GM12875 (cell line): ENCODE measurements around the gene TWIST2.

Source experiments
- H3K4me3 ChIP-seq: one replicate; pipeline ENCODE4 v1.5.1; 2011; ENCODE audit warnings: low read depth, low read length, control low read depth
- CTCF ChIP-seq: IDR thresholded peaks from 2 replicates; pipeline ENCODE4 v1.5.1; 2011; ENCODE audit warnings: low read depth, mild to moderate bottlenecking, control low read depth, inconsistent platforms, low read length, moderate library complexity, borderline replicate concordance; ENCODE audit not compliant: insufficient read depth

The TWIST2 gene

DNA sequence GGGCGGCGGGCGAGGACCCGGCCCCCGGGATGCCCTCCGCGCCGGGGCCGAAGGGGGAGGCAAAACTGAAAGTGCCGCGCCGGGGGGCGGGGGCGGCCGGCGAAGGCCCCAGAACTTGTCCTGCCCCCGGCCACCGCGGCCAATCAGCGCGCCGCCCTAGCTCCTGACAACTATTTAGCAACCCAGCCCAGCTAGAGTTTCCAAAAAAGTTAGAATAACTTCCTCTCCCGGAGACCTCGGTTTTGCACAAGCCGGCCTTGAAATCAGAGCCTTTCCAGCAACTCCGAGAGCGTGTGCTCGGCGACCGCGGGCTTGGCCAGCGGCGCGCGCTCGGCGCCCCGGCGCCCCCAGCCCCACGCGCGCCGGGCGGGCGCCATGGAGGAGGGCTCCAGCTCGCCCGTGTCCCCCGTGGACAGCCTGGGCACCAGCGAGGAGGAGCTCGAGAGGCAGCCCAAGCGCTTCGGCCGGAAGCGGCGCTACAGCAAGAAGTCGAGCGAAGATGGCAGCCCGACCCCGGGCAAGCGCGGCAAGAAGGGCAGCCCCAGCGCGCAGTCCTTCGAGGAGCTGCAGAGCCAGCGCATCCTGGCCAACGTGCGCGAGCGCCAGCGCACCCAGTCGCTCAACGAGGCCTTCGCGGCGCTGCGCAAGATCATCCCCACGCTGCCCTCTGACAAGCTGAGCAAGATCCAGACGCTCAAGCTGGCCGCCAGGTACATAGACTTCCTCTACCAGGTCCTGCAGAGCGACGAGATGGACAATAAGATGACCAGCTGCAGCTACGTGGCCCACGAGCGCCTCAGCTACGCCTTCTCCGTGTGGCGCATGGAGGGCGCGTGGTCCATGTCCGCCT is at the start of gene TWIST2:
Gene TWIST2 (plus strand): TSS at position 245 of the 850 bp plus-strand sequence. CDS start 131 bp downstream, at position 376.
- TF ChIP-seq CTCF: no peak
- no peak within 1 kb of the TSS for H3K4me3 ChIP-seq

- no peak for TF ChIP-seq CTCF
- H3K4me3 ChIP-seq: no peak overlapping the region
These were observed 46.1 kb upstream of the TWIST2 start for GRCh38 chr2:238801791-238802190.

DNA sequence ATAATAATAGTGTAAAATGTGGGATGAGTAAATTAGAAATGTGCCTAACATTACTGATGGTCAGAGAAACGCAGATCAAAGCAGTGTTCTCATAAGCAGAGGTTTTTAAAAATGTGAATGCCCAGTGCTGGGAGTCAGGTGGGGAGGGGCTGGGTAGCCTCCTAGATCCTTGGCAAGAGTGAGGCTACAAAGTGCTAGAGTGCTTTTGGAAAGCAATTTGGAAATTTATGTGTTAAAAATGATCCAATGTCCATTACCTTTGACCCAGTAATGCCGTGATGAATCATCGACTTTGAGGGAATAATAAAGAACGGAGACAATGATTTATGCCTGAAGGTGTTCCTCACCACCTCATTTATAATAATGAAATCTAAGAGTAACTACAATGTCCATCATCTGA is 44.9 kb upstream of the TWIST2 start:
- H3K4me3 ChIP-seq: no peak overlapping the region
- TF ChIP-seq CTCF: no peak

DNA sequence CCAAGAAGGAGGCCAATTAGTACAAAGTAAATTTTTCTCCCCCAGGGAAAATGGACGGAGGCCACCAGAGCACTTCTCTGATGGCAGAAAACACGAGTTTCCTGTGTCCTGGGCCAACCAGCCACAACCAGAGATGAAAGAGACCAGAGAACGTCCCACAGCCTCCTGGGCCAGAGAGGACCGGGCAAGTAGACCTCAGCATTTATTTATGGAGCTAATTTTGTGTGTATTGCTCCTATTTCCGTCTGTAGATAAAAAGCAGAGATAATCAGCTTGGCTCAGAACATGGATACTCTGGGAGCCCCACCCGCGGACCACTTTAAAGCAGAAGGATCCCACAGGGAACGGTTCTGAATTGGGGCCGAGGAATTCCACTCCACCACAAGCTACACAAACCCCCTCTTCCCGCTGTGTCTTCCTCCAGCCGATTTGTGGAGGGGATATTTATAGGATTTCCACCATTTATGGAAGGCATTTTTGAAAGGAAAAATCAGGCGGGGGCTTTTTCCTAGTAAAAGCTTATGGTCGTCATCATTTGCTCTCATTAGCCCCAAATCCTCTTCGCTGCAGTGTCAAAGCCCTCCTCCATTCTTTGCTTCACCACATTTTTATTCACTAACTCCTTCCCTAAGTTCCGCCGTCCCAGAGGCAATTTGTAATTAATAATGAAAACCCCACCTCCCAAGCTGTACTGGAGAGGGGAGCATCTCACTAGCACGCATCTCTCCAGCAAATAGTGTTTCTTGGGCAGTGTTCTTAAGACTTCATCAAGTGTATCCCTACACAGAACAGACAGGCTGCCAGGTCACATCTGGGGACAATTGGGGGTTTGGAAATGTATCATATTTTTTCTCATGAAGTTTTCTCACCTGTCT is 43.7 kb upstream of the TWIST2 start:
- no peak overlapping the region for H3K4me3 ChIP-seq
- no peak for TF ChIP-seq CTCF

DNA sequence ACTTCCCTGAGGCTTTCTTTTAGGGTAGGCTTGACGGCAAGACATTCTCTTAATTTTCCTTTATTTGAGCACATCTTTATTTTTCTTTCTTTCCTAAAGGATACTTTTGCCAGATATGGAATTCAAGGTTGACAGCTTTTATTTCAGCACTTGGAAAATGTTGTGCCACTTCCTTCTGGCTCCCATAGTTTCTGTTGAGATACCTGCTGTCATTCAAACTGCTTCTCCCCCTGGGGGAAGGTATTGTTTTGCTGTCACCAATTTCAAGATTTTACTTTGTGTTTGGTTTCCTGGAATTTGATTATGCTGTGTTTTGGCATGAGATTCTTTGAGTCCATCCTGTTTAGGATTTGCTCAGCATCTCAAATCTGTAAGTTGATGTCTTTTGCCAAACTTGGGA is 39.1 kb upstream of the TWIST2 start:
- H3K4me3 ChIP-seq: no peak overlapping the region
- no peak for TF ChIP-seq CTCF

DNA sequence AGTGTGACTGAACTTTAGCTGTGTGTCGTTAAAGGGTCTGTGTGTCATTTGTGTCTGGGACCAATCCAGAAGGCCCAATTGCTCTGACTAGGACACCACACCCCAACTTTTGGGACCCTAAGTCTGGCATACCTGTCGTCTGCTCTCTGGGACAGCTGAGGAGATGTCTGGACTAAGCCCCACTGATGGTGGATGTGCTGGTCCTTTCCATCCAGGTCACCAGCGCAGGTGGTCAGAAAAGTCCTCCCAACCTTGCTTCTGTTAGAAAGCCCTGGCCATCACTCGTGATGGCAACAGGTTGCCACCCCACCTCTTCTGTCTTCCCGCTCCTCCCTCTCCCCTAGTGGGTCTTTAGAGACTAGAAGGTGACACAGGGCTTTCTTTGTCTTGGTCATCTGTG is 37.6 kb upstream of the TWIST2 start:
- no peak overlapping the region for H3K4me3 ChIP-seq
- no peak for TF ChIP-seq CTCF
